Measurements from ENCODE around the gene TRIM3.

TRIM3 gene

DNA sequence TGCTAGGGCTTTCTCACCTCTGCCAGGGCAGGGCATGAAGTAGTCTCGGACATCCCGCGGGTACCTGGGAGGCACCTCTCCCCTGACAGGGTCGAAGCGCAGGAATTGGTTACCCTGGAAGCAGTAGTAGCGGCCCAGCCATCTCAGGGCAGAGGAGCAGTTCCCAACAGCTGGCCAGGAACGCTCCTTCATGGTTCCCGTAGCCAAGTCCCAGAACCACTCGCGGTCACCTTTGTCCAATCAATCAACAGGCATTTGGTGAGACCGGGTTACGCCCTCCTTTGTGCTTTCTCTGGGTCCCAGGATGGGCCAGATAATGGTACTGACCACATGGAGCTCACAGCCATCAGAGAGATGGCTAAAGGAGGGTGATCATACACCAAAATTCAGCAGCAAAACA, 36.3 kb downstream of the TRIM3 start:
- DNase-seq, result no peak

DNA sequence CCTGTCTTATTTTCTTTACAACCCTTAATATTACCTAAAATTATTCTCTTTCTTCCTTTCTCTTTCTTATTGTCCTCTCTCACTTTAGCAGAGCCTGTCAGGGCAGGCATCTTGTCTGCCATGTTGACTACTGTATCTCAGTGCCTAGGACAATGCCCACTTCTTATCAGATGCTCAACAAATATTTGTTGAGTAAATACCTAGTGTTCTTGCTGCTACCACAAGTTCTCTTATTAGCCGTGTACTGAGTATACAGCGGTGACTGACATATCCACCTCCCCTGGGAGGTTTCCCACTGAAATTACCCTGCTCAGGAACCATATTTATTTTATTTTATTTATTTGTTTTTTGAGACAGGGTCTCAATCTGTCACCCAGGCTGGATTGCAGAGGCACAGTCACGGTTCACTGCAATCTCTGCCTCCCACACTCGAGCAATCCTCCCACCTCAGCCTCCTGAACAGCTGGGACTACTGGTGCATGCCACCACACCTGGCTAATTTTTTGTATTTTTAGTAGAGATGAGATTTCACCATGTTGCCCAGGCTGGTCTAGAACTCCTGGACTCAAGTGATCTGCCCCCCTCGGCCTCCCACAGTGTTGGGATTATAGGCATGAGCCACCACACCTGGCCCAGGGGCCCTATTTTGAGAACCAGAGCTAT, 39.6 kb downstream of the TRIM3 start:
- no peak for DNase-seq

DNA sequence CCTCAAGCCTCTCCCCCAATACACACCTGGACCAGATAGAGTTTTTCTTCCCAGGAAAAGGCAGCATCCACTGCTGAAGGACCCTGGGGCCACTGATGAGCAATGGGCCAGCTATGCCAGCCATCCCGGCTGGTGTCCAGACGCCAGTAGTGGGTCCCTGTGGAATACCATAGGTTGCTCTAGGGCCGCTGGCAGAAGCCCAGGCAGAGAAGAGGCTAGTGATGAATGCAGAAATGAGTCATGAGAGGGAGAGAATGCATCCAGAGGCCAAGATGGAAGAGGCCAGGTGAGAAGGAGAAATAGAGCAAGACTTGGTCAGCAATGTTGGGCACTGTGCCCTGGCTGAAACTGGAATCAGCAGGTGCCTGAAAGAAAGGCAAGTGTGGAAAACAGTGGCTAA, 41.9 kb downstream of the TRIM3 start:
- no peak for DNase-seq

DNA sequence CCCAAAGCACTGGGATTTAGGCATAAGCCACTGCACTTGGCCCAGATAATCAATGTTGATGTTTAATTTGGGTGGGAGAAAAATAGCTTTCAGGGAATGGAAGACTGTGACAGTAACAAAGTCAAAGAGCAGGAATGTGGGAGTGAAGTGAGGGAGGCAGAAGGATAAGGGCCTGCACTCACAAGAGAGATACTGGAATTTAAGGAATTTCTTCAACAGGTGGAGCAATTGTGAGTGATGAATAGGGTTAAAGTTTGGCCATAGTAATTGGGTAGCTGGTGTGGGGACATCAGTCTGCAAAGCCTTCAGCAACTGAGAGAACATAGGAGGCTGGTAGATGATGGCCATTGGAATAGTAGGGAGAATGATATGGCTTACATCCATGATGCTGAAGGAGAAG, 46.2 kb downstream of the TRIM3 start:
- no peak for DNase-seq

DNA sequence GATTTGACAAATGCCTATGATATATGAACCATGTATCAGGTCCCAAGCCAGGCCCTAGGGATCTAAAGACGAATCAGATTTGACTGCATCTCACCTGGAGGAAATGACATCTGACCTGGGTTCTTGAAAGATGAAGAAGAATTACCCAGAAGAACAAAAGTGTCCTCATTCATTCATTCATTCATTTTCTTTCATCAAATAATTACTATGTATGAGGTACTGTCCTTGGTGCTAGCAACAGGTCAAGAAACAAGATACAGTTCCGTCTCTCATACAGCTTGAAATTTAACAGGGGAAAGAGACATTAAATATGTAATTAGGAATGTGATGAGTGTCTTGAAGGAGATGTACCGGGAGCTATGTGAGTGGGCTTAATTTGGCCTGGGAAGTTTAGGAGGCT, 53.1 kb downstream of the TRIM3 start:
- DNase-seq, result no peak

DNA sequence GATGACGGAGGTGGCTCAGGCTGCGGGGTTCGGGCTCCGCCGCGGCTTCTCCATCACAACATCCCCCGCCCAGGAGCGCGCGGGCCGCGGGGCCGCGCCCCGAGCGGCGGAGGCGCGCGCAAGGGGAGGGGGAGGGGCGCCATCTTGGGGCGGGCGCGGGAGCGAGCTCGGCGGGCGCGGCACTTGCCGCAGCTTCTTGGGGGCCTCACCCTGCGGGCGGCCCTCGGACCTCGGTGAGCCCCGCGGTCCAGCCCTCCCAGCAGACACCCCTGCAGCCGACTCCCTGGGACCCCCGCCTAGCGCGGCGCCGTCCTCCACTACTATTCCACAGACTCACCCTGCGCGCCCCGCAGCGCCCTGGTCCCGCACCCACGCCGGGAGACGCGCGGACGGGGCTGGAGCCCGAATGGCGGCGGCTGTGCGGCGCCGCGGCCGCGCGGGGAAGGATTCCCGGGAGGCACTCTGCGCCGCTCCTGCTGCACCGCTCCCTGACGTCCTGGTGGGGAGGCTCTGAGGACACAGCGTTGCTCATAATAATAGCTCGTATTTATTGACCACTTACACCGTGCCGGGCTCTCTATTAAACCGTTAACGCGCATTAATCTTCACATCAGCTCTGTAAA, 54.6 kb downstream of the TRIM3 start, which contains the start of gene APBB1:
APBB1 (minus strand) TSS at position 86 of the 623 bp plus-strand sequence. CDS start 7,747 bp downstream, outside the sequence.
- DNase-seq, result peak; percentile 90

DNA sequence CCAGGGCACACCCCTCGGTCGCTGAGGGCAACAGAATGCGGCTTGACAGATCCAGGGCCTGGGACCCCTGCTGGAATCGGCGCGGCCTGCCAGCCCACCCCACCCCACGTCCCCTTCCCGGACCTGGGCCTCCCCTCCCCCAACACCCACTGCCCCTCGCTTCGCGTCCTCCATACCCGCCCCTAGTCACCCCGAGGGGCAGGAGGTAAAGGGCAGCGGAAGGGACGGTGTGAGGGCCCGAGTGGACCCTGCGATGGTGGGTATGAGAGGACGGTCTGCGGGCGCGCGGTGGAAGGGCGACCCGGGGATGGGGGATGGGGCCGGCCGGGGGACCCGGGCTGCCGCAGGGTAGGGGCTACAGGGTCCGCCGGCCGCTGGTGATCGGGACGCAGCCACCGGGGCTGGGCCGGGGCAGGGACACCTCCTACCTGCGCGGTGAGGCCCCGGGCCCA, 55.2 kb downstream of the TRIM3 start:
- peak; percentile 71 for DNase-seq

DNA sequence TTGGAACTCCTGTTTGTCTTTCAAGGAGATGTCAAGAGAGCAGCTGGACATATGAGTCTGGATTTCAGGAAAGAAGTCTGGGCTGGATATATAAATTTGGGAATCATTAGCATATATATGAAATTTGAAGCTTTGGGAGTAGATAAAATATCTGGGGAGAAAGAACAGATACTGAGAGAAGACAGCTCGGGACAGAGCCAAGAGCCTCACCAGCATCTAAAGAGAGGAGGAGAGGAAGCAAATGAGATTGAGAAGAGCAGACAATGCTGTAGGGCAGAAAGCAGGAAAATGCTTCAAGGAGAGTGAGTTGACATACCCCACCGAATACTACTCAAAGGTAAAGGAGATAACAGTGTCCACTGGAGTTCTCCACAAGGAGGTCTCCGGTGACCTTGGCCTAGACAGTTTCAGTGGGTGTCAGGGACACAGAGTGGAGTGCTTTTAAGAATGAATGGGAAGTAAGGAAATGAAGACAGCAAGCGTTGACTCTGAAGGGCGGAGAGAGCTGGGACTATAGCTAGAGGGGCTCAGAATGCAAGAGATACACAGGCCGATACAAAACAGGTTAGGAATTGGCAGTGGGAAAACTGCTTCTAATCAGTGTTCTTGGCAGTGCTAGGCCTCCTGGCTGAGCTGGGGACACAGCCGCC, 55.7 kb downstream of the TRIM3 start:
- no peak for DNase-seq

DNA sequence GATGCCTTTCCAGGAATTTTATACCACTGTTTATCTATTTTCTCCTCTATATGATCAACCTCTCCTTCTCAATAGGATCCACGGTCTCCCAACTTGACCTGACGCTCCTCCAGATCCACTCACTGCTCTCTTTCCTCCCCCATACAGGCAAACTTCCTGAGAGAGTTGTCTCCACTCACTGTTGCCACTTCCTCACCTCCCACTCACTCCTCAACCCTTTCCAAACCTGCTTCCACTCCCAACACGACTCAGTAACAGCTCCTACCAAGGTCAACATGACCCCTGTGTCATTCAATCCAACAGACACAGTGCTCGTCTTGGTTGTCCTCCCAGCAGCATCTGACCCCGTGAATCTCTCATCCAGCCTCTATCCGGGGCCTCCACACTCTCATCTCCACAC, 57.9 kb downstream of the TRIM3 start:
- DNase-seq, result no peak

DNA sequence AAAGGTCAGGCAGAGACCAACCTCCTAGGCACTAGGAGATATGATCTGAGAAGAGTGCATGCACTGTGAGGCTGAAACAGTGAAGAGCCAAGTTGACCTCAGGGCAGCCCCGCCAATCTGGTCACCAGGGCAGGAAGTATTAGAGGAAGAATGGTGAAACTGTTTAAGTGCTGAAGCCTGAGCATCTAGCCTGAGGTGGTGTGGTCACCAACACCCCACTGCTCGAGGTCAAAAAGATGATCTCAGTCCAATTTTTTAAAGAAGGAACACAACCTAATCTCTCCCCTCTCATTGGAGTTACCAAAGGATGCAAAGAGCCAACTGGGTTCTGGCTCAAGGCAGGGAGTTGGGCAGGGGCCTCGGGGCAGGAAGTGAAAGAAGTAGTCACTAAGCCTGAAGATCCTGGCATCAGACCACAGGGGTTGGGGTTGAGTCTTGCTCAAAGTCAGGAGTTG, 58.8 kb downstream of the TRIM3 start:
- no peak for DNase-seq

DNA sequence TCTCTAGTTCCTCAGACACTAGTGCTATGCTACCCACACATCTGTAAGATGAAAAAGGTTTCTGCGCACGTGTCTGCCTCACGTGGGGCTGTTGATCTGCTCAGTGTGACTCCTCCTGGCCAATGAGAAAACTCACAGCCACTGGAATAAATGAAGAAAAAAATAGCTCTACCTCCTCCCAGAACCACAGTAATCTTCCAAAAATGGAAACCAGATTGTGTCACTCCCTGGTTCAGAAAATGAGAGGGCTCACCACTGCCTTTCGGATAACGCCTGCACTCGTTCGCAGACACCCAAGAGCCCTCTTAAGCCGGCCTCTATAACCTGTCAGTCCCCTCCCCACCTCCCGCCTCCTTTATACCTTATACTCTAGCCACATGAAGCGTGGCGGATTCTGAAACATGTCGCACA, 59.9 kb downstream of the TRIM3 start:
- DNase-seq, result peak; percentile 83

DNA sequence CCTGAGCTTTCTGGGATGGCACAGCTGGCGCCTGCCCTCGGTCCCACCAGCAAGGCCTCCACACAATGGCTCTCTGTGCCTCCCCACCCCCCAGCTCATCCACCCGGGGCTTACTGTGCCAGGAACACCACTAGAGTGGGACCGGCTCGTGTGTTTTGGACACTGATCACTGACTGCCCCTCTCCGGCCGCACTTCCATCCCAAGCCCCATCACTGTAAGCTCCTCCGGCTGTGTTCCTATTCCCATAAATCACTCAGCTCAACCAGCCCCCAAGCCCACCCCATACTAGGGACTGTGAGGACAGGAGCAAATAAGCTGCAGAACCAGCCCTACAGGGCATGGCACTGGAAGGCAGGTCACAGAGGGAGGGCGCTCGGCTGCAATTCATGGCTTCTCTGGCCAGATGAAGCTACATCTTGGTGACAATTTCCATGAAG, 62.1 kb downstream of the TRIM3 start:
- no peak for DNase-seq

DNA sequence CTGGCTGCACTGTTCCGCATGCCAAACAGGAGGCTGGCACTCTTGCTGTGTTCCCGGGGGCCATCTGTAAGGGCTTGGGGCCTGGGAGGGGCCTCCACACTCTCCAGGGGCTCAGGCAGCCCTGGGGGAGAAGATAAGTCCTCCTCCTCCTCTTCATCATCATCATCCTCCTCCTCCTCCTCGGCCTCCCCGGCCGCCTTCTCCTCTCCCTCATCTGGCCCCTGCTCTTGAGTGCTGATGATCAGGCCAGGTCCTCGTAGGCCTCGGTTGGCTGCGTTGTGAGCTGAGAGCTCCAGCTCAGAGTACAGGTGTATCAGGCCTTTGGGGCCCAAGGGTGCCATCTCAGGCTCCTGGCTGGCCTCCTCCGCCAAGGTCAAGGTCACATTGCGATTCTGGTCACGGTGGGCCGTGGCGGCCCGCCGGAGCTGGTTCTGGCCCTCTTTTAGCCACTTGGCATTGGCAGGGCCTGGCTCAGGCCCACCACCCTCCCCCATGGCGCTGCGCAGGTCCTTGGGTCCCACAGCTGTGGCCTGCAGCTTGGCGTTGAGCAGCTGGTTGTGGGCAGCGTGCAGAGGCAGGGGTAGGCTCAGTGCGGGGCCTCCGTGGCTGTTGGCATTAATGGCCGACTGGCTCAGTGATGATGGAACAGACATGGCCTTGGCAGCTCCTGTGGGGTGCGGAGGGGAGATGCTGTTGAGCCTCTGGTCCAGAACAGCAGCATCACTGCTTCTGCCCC, 62.9 kb downstream of the TRIM3 start:
- no peak for DNase-seq

DNA sequence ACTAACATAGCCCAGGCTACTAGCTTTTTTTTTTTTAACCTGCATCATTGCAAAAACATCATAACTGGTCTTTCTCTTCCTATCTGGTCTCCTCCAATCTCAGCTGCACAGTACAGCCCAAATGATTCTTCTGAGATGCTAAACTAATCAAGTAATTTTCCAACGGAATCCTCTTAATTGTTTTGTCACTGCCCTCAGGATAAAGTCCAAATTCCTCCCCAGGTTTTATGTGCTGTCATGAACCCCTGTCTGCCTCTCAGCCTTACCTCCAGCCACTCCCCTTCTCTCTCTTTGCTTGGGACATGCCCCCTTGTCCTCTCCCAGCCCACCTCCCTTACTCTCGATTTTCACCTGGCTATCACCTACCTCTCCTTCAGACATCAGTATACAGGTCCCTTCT, 67.4 kb downstream of the TRIM3 start:
- no peak for DNase-seq

DNA sequence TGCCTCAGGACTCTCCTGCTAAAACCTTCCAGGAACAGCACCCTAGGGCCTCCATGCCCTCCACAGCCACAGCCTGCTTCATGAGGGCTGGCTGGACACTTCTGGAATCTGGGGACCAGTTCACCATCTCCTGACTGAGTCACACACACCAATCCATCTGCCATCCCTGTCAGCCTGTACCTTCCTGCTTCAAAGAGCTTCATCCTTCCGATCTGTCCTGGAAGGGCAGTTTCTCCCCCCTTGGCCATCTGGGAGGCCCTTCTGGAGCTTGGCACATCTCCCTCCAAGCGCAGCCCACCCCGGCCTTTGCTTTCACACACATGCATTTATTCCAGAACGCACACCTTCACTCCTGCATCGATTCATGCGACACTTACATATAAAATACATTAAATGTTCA, 67.9 kb downstream of the TRIM3 start:
- DNase-seq, result no peak

DNA sequence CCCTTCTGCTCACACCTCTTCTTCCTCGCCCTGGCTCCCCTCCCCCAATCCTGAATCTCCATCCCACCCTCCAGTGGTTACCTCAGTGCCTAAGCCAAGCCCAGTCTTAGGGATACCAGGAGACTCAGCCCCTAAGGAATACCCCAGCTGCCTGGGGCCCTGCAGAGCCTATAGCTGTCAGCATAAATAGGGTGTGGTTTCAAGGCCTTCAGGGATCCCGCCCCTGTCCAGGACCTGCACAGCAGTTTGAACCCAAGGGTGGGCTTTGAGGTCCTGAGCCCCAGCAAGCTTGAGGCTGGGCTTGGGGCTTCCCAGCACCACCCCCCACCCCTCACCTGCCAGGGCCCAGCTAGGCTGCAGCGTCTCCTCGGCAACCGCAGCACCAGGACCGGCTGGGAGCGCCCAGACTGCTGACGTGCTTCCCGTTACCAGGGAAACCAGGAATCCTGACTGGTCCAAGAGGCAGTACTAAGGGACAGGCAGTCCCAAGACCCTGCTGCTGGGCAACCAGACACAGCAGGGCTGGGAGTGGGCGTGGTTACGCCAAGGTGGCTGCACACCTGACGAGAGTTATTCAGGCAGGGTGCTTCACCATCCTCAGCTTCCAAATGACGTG, 68.6 kb downstream of the TRIM3 start:
- no peak for DNase-seq

DNA sequence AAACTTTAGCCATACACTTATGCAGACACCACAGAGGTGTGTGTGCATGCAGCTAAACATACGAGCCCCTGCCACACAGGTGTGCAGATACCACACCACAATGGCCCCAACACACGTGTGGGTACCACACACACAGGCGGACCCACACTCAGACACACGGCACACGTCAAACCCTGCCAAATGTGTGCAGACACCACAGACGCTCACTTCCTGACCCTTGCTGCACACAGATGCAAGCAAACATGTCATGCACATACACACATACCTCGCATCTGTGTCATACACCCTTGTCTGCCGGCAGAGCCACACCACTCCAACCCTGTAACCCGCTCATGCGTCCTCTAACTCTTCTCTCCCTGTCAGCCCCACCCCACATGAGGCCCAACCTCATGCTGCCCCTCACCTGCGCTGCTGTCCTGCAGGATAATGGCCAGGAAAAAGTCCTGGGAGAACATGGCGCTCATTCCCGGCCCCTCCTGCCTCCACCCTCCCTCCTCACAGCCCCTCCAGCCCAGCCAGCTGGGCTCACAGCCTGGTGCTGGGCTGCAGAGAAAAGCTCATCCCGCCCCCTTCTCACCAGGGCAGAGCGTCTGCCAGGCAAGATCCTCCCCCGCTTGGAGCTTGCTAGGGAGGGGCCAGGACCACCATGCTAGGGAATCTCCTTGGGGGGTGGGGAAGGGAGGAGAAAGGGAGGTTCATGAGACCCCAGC, 69.2 kb downstream of the TRIM3 start:
- no peak for DNase-seq

DNA sequence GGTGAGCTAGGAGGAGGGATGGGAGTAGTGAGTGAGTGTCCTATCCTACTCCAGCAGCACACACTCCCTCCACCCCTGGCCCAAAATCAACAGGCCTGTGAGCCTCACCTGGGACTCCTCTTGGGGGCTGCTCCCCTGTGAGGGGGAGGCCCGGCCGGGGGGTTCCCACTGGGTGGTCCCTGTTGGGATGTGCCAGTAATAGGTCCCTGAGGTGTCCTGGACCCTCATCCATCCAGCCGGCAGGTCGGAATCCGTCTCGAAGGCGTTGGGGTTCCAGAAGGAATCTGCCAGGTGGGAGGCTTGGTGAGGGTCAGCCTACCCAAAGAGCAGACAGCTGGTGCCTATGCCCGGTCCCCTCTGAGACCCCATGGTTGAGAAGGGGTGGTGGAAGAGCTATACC, 70.2 kb downstream of the TRIM3 start:
- DNase-seq, result no peak

DNA sequence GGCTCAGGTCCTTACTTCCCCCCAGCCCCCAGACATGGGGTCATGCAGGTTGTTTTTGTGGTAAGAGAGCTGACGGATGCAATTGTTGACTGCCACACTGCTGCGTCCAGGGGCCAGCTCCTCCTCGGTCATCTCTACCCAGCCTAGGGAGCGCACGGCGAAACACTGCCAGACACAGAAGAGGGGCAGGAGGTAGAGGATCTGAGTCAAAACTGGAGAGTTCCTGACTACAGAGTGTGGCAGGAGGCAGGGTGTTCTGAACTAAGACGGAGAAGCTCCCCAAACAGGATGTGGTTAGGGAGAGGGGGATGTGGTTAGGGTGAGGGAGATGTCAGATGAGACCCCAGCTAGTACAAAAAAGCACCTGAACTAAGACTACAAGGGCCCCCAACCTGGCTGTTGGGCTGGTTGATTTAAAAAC, 71.2 kb downstream of the TRIM3 start:
- peak; percentile 82 for DNase-seq

DNA sequence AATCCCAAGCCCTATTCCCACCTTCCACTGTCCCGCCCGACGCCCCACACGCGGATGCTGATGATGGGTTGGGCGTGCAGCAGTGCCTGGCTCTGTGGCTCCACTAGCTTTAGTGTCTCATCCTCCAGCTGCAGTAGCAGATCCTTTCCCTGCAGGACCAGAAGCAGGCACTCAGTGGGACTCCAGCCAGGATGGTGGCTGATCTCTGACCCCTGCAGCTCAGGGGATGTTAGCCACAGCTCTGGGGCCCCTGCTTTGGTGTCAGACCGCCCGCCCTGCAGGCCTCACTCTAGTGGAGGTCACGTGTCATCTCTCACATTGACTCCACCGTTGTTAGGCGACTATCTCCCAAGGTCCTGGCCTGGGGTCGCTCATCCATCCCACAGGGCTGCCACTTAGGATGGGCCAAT, 71.7 kb downstream of the TRIM3 start:
- no peak for DNase-seq

DNA sequence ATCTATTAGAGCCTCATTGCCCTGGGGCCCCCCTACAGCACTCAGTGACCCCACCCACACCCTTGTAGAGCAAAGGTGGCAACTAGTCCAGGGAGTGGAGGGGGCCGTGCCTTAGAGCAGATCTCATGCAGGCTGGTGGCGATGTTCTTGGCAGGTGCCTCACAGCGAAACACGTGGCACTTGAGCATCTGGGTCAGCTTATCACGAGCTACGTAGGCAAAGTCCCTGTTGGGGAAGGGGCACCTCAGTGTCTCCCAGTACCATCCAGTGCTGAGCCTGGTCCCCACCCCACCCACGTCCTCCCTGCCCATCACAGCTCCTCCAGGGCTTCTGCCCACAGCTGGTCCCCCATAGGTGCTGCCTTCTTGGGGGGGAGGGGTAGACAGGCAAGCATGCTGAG, 72.3 kb downstream of the TRIM3 start:
- no peak for DNase-seq

Data from activated effector memory CD4-positive, alpha-beta T cell treated with anti-CD3 and anti-CD28 coated beads, Interleukin-2, amount 50 U/mL, for 16 hours (primary cell).